Embryonic facial prominence (tissue), 1 donor: ENCODE results near the gene RNF151.
"Not testable (repeated sequence)": the region's sequence is repeated elsewhere in the genome, so short reads cannot be mapped to it uniquely, and the experiment has no call there.

Experiments used
- DNase-seq: peaks from one replicate; pipeline ENCODE4 v3.0.0-alpha.2; 2016; ENCODE audit errors: extremely low spot score

RNF151 gene

DNA sequence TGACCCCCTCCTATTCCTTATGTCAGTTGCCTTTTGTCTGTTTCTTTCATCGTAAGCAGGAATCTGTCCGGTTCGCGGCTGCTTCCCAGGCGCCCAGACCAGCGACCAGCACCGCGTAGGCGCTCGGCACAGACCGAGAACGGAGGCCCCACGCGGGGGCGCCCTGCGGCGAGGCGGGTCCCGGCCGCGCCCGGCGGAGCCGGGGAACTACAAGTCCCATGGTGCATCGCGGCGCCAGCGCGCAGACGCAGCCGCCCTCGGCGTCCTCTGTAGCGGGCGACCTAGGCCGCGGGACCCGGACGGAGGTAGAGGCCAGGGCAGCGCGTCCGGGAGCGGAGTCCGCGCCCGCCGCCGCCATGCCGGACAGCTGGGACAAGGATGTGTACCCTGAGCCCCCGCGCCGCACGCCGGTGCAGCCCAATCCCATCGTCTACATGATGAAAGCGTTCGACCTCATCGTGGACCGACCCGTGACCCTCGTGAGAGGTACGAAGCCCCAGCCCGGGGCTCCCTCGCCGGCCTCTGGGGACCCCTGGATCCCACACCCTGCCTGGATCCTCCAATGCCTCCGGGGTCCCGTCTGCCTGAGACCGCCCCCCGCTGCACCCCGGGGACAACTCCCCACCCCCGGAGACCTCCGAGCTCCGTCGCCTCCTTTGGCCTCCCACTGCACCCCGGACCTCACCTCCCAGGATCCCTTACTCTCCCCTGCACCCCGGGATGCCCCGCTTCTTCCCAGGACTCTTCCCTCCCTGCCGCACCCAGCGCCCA, 7.2 kb upstream of the RNF151 start, which contains the start of gene NDUFB10:
Gene NDUFB10 (plus strand): TSS at position 270 of the 771 bp plus-strand sequence. CDS start 87 bp downstream, at position 357.
- peak; percentile 55 for DNase-seq

DNA sequence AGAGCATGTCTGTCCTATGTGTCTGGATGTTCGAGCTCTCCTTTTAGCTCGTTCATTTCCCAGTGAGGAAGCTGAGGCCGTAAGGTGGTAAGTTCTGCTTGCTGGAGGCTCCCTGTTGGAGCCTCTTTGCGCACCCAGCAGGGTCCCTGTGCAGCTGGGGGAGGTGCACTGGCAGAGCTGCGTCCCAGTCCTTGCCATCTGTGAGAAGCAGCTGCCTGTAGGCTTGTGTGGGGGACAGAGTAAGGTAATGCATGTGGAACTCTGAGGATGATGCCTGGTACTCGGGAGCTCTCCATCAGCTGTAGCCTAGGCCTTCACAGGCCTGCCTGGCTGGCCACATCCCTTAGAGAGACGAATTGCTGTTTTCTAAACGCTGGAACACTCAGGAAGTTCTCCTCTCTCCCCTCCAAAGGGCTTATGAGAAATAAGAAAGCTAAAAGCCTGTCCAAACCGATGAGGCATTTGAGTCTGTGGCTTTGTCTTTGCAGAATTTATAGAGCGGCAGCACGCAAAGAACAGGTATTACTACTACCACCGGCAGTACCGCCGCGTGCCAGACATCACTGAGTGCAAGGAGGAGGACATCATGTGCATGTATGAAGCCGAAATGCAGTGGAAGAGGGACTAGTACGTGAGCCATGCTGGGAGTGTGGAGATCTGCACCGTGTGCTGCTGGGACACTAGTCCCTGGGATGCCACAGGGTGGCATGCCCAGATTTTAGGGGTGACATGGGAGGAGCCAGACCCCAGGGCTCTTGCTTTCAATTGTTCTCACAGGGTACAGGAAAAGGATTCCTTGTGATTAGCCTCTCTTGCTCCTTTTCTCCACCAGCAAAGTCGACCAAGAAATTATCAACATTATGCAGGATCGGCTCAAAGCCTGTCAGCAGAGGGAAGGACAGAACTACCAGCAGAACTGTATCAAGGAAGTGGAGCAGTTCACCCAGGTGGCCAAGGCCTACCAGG, 5.7 kb upstream of the RNF151 start:
- no peak for DNase-seq

DNA sequence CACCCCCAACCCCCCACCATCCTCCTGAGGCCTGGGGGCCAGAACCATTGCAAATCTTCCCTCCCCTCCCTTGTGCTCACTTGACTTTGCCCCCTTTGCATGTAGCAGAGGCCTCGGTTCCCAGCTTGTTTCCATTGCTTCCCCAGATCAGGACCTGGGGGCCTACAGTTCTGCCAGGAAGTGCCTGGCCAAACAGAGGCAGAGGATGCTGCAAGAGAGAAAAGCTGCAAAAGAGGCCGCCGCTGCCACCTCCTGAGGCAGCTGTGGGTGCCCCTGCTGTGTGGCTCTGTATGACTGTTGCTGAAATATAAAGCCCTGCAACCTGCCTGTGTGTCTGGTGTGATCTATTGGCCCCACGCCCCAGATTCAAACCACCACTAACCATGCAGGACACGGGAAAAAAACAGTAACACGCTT, 5.0 kb upstream of the RNF151 start:
- DNase-seq: no peak

DNA sequence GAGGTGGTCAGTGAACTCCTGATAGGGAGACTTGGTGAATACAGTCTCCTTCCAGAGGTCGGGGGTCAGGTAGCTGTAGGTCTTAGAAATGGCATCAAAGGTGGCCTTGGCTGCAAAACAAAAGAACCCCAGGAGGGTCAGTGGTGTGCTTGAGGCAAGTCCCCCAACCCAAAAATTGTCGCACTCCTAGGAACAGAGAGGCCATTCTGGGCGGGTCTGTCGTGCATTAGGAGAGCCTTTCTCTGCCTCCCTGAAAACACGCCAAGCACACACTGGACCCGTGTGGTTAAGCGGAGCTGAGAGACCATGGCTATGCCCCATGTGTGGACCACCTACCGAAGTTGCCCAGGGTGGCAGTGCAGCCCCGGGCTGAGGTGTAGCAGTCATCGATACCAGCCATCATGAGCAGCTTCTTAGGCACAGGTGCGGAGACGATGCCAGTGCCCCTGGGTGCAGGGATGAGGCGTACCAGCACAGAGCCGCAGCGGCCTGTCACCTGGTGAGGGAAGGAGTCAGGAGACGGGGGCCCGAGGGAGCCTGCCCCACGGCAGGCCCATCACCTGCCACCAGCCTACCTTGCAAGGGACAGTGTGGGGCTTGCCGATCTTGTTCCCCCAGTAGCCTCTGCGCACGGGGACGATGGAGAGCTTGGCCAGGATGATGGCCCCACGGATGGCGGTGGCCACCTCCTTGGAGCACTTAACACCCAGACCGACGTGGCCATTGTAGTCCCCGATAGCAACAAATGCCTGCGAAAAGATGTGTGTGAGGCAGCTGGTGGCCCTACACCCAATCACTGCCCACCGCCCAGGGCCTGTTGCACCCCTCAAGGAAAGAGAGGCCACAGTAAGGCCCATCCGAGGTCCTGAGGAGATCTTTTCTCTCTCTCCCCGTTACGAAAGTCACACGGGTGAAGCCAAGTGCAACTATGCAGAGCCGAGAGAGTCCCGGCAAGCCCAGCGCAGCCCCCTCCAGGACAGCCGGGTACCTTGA, 4.2 kb upstream of the RNF151 start:
- DNase-seq: not testable (repeated sequence)

DNA sequence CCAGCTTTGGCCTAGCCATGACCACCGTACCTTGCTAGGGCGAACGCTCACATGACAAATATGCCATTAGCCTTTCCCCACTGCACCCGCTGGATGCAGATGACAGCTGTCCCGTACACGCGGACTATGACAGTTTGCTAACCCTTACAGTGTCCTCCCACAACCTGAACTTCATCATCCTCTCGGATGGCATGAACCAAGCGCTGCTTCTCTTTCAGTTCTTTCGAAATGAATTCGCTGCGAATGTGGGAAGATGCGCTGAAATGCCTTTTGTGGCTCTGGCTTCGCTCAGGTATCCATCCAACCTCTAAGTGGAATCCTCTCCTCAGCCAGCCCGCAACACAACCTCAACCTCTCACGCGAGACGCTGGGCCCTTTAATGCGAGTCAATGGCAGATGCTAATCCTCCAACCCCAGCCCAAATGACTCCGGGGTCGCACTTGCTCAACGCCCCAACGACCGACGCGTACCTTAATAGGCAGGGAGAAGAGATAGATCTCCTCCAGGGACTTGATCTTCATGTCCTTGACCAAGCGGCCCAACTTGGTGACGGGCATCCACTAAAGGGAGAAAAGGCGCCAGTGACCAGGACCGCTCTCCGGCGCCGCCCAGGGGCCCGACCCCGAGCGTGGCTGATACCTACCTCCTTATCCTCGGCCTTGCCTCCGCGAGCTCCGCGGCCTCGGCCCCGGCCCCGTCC, 2.7 kb upstream of the RNF151 start:
- DNase-seq: no peak

DNA sequence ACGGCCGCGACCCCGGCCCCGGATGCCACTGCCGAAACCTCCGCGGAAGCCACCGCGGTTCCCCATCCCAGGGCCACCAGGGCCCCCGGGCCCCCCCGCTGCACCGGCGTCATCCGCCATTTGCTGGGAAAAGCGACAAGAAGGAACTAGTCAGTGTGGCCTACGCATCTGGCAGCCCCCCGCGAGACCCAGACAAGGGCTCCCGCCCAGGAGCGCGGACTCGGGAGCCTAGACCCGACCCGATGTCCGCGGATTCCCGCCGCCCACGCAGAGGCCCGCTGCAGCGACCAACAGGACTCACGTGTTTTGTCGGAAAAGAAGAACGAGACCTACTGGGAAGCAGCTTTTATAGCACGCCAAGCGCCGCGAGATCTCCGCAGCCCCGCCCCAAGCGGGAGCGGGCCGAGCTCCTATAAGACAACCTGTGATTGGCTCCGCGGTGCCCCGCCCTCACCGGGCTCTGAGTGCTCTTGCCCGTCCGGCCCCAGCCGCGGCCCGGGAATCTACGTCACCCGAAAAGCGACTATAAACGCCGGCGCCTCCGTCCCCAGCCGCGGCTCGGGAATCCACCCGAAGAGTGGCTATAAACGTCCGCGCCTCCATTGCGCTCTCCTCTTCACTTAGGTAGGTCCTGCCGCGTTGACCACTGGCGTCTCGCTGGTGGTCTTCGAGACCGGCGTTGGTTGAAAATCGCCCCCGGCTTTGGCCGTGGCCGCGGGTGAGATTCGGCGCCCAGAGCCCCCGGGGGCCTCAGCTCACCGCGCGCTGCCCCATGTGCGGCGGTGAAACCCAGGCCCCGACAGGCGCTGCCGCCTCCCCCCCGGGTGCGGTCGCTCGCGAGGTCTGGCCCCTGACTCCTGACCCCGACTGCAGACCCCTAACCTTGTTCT, 1.9 kb upstream of the RNF151 start, which contains the start of gene RPS2:
Gene RPS2 (minus strand): TSS at position 321 of the 890 bp plus-strand sequence. CDS start 201 bp downstream, at position 120.
- DNase-seq: peak; percentile 99

DNA sequence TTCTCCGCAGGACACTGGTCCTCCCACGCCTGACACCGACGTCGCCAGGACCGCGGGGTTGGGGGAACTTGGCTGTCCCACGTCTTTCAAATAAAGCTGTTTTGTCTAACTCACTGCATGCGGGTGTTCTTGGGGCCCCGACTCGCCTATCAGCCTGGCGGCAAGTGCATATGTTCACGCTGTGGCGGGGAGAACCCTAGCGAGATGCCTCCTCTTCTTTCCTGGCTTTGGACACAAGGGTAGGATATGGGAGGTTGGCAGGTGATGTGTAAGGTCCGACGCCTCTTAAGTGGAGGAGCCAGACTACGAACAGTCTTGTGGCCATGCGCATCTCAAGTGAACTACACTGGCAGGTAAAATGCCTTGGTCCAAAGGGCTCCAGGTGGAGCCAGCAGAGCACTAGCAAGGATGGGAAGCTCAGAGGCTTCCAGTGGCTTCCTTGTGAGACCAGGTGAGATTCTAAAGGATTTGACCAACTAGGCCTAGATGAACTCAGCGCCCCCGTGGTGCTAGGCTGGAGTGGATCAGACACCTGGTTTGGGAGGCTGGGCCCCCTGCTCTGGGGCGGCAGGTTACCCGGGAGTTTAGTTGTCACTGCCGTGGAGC, 1.2 kb upstream of the RNF151 start:
- no peak for DNase-seq

DNA sequence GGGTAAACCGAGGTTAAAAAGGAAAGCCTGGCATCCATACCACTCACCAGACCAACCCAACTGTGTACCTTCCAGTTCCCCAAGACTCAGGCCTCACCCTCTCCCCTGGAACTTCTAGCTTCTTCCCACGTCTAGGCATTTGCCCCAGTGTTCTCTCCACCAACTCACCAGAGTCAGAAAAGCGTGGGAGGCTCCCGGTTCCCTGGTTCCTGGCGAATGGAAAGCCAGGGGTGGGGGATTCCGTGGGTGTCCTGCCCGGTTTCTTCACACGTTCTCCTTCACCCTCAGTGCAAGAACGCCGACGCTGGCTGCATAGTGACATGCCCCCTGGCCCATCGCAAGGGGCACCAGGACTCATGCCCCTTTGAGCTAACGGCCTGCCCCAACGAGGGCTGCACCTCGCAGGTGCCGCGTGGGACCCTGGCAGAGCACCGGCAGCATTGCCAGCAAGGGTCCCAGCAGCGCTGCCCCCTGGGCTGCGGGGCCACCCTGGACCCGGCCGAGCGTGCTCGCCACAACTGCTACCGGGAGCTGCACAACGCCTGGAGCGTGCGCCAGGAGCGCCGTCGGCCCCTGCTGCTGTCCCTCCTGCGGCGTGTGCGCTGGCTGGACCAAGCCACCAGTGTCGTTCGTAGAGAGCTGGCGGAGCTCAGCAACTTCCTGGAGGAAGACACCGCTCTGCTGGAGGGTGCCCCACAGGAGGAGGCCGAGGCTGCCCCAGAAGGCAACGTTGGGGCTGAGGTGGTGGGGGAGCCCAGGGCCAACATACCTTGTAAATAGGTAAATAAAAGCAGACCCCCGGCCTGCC, 1.7 kb downstream of the RNF151 start:
- DNase-seq: no peak

DNA sequence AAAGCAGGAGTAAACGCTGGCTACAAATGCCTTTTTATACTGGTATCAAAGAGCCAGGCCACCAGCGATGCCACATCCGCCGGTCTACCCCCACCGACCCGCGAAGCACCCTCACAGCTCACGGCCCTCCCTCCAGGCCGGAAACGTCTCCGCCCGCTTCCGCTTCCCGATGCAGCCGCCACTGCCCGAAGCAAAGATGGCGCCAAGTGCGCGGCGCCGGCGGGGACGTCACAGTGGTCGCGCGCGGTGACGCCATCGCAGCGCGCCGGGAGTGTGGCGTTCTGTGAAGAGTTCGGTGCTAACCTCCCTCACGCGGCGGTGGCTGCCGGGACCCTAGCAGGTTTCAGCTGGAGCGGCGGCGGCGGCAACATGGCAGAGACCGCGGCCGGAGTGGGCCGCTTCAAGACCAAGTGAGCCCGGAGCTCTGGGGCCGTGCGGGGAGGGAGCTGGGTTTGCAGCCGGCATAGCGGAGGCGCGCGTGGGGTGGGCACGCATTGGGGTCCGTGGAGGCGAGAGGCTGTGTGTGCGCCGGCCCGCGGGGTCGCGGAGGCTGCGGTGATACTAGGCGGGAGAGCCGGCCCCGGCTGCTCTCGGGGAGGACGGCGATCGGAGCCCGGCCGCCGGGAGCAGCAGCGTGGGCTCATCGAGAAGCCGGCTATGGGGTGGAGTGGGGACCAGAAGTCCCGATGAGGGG, 5.3 kb downstream of the RNF151 start, which contains the start of gene TBL3:
Gene TBL3 (plus strand): TSS at position 258 of the 694 bp plus-strand sequence. CDS start 112 bp downstream, at position 370.
- peak; percentile 85 for DNase-seq

DNA sequence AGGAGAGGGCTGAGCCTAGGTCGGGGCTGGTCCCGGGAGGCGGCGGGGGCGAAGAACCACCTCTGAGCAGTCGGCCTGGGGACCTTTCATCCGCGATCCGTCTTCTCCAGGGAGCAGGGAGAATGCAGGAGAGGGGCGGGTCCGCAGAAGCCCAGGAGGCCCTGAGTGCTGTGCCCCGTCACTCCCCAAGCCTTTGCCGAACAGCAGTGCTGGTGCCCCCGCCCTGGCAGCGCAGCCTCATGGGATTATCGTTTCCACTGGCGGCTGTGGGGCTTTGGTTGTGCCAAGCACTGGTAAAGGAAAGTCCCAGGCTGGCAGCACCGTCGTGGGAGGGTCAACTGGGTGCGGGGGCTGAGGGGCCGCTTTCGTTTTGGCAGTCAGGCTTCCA, 5.8 kb downstream of the RNF151 start:
- no peak for DNase-seq

DNA sequence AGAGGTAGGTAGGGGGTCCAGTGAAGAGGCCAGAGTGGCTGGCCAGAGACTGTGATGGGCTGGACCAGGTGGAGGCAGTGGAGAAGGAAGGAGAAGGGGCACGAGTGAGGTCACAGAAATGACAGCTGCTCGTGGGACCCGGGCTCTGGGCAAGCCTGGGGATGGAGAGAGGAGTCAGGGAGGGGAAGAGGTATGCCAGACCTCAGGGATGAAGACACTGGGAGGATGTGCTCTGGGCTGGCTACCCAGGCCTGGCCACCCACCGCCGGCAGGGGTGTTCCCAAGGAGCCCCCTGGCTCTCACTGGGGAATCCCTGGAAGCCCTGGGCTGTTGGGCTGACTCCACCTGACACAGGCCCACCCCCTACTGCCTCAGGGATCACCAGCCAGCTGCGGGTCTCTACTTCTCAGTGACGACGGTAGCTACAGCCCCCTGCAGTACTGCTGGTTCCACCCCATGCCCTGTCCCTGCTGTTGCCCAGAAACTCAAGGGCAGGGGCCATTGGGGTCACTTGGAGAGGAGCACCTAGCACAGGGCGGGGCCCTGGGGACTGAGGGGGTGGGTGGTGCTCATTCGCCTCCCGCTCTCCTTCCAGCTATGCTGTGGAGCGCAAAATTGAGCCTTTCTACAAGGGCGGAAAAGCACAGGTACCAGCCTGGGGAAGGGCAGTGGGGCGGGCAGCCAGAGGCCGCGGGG, 7.0 kb downstream of the RNF151 start:
- DNase-seq: no peak

DNA sequence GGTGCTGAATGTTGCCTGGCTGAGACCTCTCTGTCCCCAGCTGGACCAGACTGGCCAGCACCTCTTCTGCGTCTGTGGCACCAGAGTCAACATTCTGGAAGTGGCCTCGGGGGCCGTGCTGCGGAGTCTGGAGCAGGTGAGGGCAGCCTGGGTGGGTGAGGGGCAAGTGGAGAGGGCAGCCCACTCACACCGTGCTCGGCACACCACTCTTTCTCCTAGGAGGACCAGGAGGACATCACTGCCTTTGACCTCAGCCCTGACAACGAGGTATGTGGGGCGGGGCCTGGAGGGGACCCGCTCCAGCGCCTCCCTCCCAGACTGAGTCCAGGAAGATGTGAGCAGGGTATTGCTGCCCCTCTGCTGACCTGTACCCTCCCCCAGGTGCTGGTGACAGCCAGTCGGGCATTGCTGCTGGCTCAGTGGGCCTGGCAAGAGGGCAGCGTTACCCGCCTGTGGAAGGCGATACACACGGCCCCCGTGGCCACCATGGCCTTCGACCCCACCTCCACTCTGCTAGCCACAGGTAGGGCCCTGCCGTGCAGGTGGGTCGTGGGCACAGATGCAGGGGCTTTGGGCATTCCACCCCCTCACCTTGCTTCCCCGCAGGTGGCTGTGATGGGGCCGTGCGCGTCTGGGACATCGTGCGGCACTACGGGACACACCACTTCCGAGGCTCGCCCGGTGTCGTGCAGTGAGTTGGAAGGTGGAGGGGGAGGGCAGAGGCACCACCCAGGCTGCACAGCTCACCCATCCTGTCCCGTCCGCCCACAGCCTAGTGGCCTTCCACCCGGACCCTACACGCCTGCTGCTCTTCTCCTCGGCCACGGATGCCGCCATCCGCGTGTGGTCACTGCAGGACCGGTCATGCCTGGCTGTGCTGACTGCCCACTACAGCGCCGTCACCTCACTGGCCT, 7.8 kb downstream of the RNF151 start:
- no peak for DNase-seq

DNA sequence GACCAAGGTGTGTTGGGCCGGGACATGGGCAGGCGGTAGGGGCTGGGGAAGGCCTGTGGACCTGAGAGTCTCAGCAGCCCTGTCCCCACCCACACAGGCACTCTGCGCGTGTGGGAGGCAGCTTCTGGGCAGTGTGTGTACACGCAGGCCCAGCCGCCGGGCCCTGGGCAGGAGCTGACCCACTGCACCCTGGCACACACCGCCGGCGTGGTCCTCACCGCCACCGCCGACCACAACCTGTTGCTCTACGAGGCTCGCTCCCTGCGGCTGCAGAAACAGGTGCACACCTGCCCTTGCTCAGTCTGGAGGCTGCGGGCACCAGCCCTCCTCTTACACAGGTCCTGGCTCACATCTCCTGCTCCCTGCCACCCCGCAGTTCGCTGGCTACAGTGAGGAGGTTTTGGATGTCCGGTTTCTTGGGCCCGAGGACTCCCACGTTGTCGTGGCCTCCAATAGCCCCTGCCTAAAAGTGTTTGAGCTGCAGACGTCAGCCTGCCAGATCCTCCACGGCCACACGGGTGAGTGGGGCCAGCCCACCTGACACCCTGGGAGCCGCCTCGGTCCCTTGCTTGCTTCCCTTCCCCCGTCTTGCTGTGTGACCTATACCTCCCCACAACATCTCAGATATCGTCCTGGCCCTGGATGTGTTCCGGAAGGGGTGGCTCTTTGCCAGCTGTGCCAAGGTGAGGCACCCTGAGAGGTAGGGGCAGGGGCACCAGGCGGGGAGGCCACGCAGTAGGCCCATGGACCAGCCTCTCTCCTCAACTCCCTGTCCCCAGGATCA, 9.0 kb downstream of the RNF151 start:
- DNase-seq: no peak

DNA sequence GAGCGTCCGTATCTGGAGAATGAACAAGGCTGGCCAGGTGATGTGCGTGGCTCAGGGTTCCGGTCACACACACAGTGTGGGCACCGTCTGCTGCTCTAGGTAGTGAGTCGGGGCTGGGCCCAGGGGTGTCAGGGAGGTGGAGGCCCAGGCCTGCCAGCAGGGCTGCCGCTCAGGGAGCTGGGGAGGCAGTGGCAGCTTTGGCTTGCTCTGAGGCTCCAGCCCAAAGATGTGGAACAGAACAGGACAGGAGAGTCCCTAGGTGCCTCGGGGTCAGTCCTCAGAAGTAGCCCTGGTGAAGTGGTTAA, 9.5 kb downstream of the RNF151 start:
- DNase-seq: no peak
